GM23338 (cell line): Measurements from ENCODE around the gene SMAD9.

Experiments
- CTCF ChIP-seq, 2 experiments: fragments of 200-600 bp in 1 of 2; sonication (generic) in 1 of 2; conservative IDR thresholded peaks; 2 replicates each; pipeline versions ENCODE4 v1.5.1 to v1.6.1; 2016 to 2017; ENCODE audit warnings: antibody characterized with exemption in 2 of 2, low read depth in 2 of 2, mild to moderate bottlenecking in 2 of 2, moderate library complexity in 1 of 2
- EZH2 ChIP-seq: fragments of 200-600 bp; sonication (generic); IDR thresholded peaks from one replicate; pipeline ENCODE4 v1.8.0; 2017; ENCODE audit warnings: antibody characterized with exemption, mild to moderate bottlenecking, low read depth; ENCODE audit not compliant: unreplicated experiment

GRCh38 chr13:36862002-36862685 lies 57.9 kb downstream of the SMAD9 start:
- no peak for TF ChIP-seq CTCF (conservative IDR thresholded peaks at IDR 0.05; ENCODE audit: low read depth in 2 of 2)
- TF ChIP-seq EZH2, result no peak
